Measurements from ENCODE around the gene TGFB1.
A peak's percentile ranks its signal among the peaks of the same experiment; 100 is the strongest.

The TGFB1 gene

GRCh38 chr19:41334793-41335192, 18.9 kb downstream of the TGFB1 start:
- H3K27ac ChIP-seq (ENCODE audit: low read length) = no peak overlapping the region
- H3K36me3 ChIP-seq (ENCODE audit: control insufficient read depth, low read depth, low read length) = no peaks in the 10 kb centered on the region
- no peak overlapping the region for H3K9ac ChIP-seq (ENCODE audit: low read length)
- H3K27me3 ChIP-seq (ENCODE audit: control insufficient read depth, insufficient read depth, low read length) = peaks cover 15% of the 10 kb centered on the region
- H3K4me1 ChIP-seq (ENCODE audit: control insufficient read depth, low read depth, low read length) = no peaks in the 10 kb centered on the region
- no peaks in the 10 kb centered on the region for H3K9me3 ChIP-seq (ENCODE audit: control insufficient read depth, low read depth, low read length)
- H3K4me3 ChIP-seq (ENCODE audit: low read length) = no peak overlapping the region

- H3K9me3 ChIP-seq (ENCODE audit: control insufficient read depth, low read depth, low read length) = no peaks in the 10 kb centered on the region
- H3K4me3 ChIP-seq (ENCODE audit: low read length) = no peak overlapping the region
- no peaks in the 10 kb centered on the region for H3K36me3 ChIP-seq (ENCODE audit: control insufficient read depth, low read depth, low read length)
- H3K9ac ChIP-seq (ENCODE audit: low read length) = no peak overlapping the region
- no peak overlapping the region for H3K27ac ChIP-seq (ENCODE audit: low read length)
- peaks cover under 1% of the 10 kb centered on the region for H3K4me1 ChIP-seq (ENCODE audit: control insufficient read depth, low read depth, low read length)
- H3K27me3 ChIP-seq (ENCODE audit: control insufficient read depth, insufficient read depth, low read length) = peaks cover 15% of the 10 kb centered on the region
These were observed 21.3 kb downstream of the TGFB1 start for GRCh38 chr19:41332468-41332867.

- H3K27ac ChIP-seq (ENCODE audit: low read length) = no peak overlapping the region
- H3K36me3 ChIP-seq (ENCODE audit: control insufficient read depth, low read depth, low read length) = no peaks in the 10 kb centered on the region
These were observed 21.7 kb downstream of the TGFB1 start for GRCh38 chr19:41332000-41332399.

GRCh38 chr19:41330946-41331678, 22.6 kb downstream of the TGFB1 start:
- H3K4me3 ChIP-seq (ENCODE audit: low read length) = peak overlapping the region; percentile 42
- no peak overlapping the region for H3K27ac ChIP-seq (ENCODE audit: low read length)
- no peaks in the 10 kb centered on the region for H3K36me3 ChIP-seq (ENCODE audit: control insufficient read depth, low read depth, low read length)
- H3K27me3 ChIP-seq (ENCODE audit: control insufficient read depth, insufficient read depth, low read length) = peaks cover 17% of the 10 kb centered on the region
- no peak overlapping the region for H3K9ac ChIP-seq (ENCODE audit: low read length)
- H3K4me1 ChIP-seq (ENCODE audit: control insufficient read depth, low read depth, low read length) = peaks cover 9% of the 10 kb centered on the region
- H3K9me3 ChIP-seq (ENCODE audit: control insufficient read depth, low read depth, low read length) = no peaks in the 10 kb centered on the region

More at GRCh38 chr19:41332000-41332399, 21.7 kb downstream of the TGFB1 start:
- Histone ChIP-seq H3K4me1 (ENCODE audit: control insufficient read depth, low read depth, low read length) (peaks cover 5% of the 10 kb centered on the region), H3K9ac (ENCODE audit: low read length) (no peak overlapping the region), H3K27me3 (ENCODE audit: control insufficient read depth, insufficient read depth, low read length) (peaks cover 15% of the 10 kb centered on the region), H3K4me3 (ENCODE audit: low read length) (no peak overlapping the region), H3K9me3 (ENCODE audit: control insufficient read depth, low read depth, low read length) (no peaks in the 10 kb centered on the region)

GRCh38 chr19:41330481-41330880, 23.2 kb downstream of the TGFB1 start:
- H3K27me3 ChIP-seq (ENCODE audit: control insufficient read depth, insufficient read depth, low read length) = peaks cover 19% of the 10 kb centered on the region
- no peaks in the 10 kb centered on the region for H3K9me3 ChIP-seq (ENCODE audit: control insufficient read depth, low read depth, low read length)
- no peaks in the 10 kb centered on the region for H3K36me3 ChIP-seq (ENCODE audit: control insufficient read depth, low read depth, low read length)
- no peak overlapping the region for H3K9ac ChIP-seq (ENCODE audit: low read length)
- H3K4me1 ChIP-seq (ENCODE audit: control insufficient read depth, low read depth, low read length) = peaks cover 10% of the 10 kb centered on the region
- H3K27ac ChIP-seq (ENCODE audit: low read length) = no peak overlapping the region
- no peak overlapping the region for H3K4me3 ChIP-seq (ENCODE audit: low read length)

- Histone ChIP-seq H3K27me3 (ENCODE audit: control insufficient read depth, insufficient read depth, low read length) (peaks cover 19% of the 10 kb centered on the region), H3K36me3 (ENCODE audit: control insufficient read depth, low read depth, low read length) (no peaks in the 10 kb centered on the region), H3K4me3 (ENCODE audit: low read length) (no peak overlapping the region), H3K9ac (ENCODE audit: low read length) (no peak overlapping the region), H3K27ac (ENCODE audit: low read length) (no peak overlapping the region), H3K9me3 (ENCODE audit: control insufficient read depth, low read depth, low read length) (no peaks in the 10 kb centered on the region), H3K4me1 (ENCODE audit: control insufficient read depth, low read depth, low read length) (peaks cover 21% of the 10 kb centered on the region)
These were observed 24.9 kb downstream of the TGFB1 start for GRCh38 chr19:41328842-41329225.

- H3K27me3 ChIP-seq (ENCODE audit: control insufficient read depth, insufficient read depth, low read length) = peaks cover 19% of the 10 kb centered on the region
- no peak overlapping the region for H3K4me3 ChIP-seq (ENCODE audit: low read length)
- no peak overlapping the region for H3K9ac ChIP-seq (ENCODE audit: low read length)
- peaks cover 24% of the 10 kb centered on the region for H3K4me1 ChIP-seq (ENCODE audit: control insufficient read depth, low read depth, low read length)
- no peaks in the 10 kb centered on the region for H3K9me3 ChIP-seq (ENCODE audit: control insufficient read depth, low read depth, low read length)
- H3K27ac ChIP-seq (ENCODE audit: low read length) = no peak overlapping the region
- no peaks in the 10 kb centered on the region for H3K36me3 ChIP-seq (ENCODE audit: control insufficient read depth, low read depth, low read length)
These were observed 25.4 kb downstream of the TGFB1 start for GRCh38 chr19:41328157-41328841.

GRCh38 chr19:41327576-41328156, 26.1 kb downstream of the TGFB1 start:
- Histone ChIP-seq H3K9ac (ENCODE audit: low read length) (no peak overlapping the region), H3K4me3 (ENCODE audit: low read length) (no peak overlapping the region), H3K9me3 (ENCODE audit: control insufficient read depth, low read depth, low read length) (no peaks in the 10 kb centered on the region), H3K4me1 (ENCODE audit: control insufficient read depth, low read depth, low read length) (peaks cover 29% of the 10 kb centered on the region), H3K36me3 (ENCODE audit: control insufficient read depth, low read depth, low read length) (no peaks in the 10 kb centered on the region), H3K27ac (ENCODE audit: low read length) (no peak overlapping the region), H3K27me3 (ENCODE audit: control insufficient read depth, insufficient read depth, low read length) (peaks cover 19% of the 10 kb centered on the region)

GRCh38 chr19:41327076-41327575, 26.6 kb downstream of the TGFB1 start:
- H3K27ac ChIP-seq (ENCODE audit: low read length) = no peak overlapping the region
- H3K9ac ChIP-seq (ENCODE audit: low read length) = no peak overlapping the region
- no peaks in the 10 kb centered on the region for H3K9me3 ChIP-seq (ENCODE audit: control insufficient read depth, low read depth, low read length)
- H3K27me3 ChIP-seq (ENCODE audit: control insufficient read depth, insufficient read depth, low read length) = peaks cover 14% of the 10 kb centered on the region
- H3K4me3 ChIP-seq (ENCODE audit: low read length) = no peak overlapping the region
- peaks cover 29% of the 10 kb centered on the region for H3K4me1 ChIP-seq (ENCODE audit: control insufficient read depth, low read depth, low read length)
- no peaks in the 10 kb centered on the region for H3K36me3 ChIP-seq (ENCODE audit: control insufficient read depth, low read depth, low read length)

GRCh38 chr19:41325947-41326706, 27.6 kb downstream of the TGFB1 start:
- no peaks in the 10 kb centered on the region for H3K36me3 ChIP-seq (ENCODE audit: control insufficient read depth, low read depth, low read length)
- H3K4me3 ChIP-seq (ENCODE audit: low read length) = peak overlapping the region; percentile 51
- H3K4me1 ChIP-seq (ENCODE audit: control insufficient read depth, low read depth, low read length) = peaks cover 31% of the 10 kb centered on the region
- peak overlapping the region; percentile 40 for H3K9ac ChIP-seq (ENCODE audit: low read length)
- H3K27ac ChIP-seq (ENCODE audit: low read length) = no peak overlapping the region
- no peaks in the 10 kb centered on the region for H3K9me3 ChIP-seq (ENCODE audit: control insufficient read depth, low read depth, low read length)
- H3K27me3 ChIP-seq (ENCODE audit: control insufficient read depth, insufficient read depth, low read length) = peaks cover 4% of the 10 kb centered on the region

- no peaks in the 10 kb centered on the region for H3K36me3 ChIP-seq (ENCODE audit: control insufficient read depth, low read depth, low read length)
- H3K9ac ChIP-seq (ENCODE audit: low read length) = peak overlapping the region; percentile 40
- peaks cover 31% of the 10 kb centered on the region for H3K4me1 ChIP-seq (ENCODE audit: control insufficient read depth, low read depth, low read length)
- peaks cover 4% of the 10 kb centered on the region for H3K27me3 ChIP-seq (ENCODE audit: control insufficient read depth, insufficient read depth, low read length)
- no peaks in the 10 kb centered on the region for H3K9me3 ChIP-seq (ENCODE audit: control insufficient read depth, low read depth, low read length)
- H3K4me3 ChIP-seq (ENCODE audit: low read length) = peak overlapping the region; percentile 51
- H3K27ac ChIP-seq (ENCODE audit: low read length) = no peak overlapping the region
These were observed 28.1 kb downstream of the TGFB1 start for GRCh38 chr19:41325640-41325946.

Measured in iPS-18a (cell line).